ENCODE data around the gene CADM1. TPM values are rescaled to one million over a fixed set of nuclear protein-coding genes. Genes with fewer than 3 reads are reported as not detected.
"Not testable (repeated sequence)": the region's sequence is repeated elsewhere in the genome, so short reads cannot be mapped to it uniquely, and the experiment has no call there.

Gene CADM1
- polyA plus RNA-seq, 2 donors = 1.9 to 3.8 TPM

DNA sequence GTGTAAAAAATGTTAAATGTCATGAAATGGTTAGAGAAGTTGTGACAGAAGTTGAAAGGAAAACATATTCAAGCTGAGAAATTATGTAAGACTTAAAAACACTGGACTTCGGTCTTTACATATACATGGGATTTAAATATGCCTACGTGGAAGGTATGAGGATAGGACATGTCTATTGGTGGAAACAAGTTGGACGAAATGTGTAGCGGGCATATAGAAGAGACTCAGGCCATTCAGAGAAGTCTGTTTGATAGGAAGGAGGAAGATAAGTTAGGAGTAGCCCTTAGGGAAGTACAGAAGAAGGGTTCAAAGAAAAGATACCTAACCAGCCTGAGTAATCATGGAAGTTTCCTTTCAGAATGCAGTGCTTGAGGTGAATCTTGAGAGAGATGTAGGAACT, 14.7 kb downstream of the CADM1 start:
- H3K27me3 ChIP-seq (ENCODE audit: control insufficient read depth in 1 of 2, insufficient read depth in 2 of 2, low read length in 2 of 2) = no peaks in the 10 kb centered on the region
- WGBS, 2 donors = 91 to 93% methylated on average over 4 of the region's 4 CpGs
- H3K27ac ChIP-seq (ENCODE audit: low read depth in 2 of 2, low read length in 1 of 2) = no peak overlapping the region
- H3K9me3 ChIP-seq (ENCODE audit: control insufficient read depth in 2 of 2, insufficient read depth in 1 of 2, low read depth in 1 of 2, low read length in 1 of 2) = no peaks in the 10 kb centered on the region
- H3K36me3 ChIP-seq (ENCODE audit: control insufficient read depth in 2 of 2, insufficient read depth in 2 of 2, low read length in 1 of 2) = no peaks in the 10 kb centered on the region
- H3K4me1 ChIP-seq (ENCODE audit: control insufficient read depth in 2 of 2, insufficient read depth in 2 of 2, low read length in 1 of 2) = no peaks in the 10 kb centered on the region
- H3K4me3 ChIP-seq (ENCODE audit: low read depth in 1 of 2, low read length in 2 of 2) = no peak overlapping the region

- H3K4me3 ChIP-seq (ENCODE audit: low read depth in 1 of 2, low read length in 2 of 2) = no peak overlapping the region
- no peaks in the 10 kb centered on the region for H3K4me1 ChIP-seq (ENCODE audit: control insufficient read depth in 2 of 2, insufficient read depth in 2 of 2, low read length in 1 of 2)
- H3K9me3 ChIP-seq (ENCODE audit: control insufficient read depth in 2 of 2, insufficient read depth in 1 of 2, low read depth in 1 of 2, low read length in 1 of 2) = no peaks in the 10 kb centered on the region
- 68 to 78% methylated on average over 3 of the region's 3 CpGs for WGBS, 2 donors
- H3K36me3 ChIP-seq (ENCODE audit: control insufficient read depth in 2 of 2, insufficient read depth in 2 of 2, low read length in 1 of 2) = no peaks in the 10 kb centered on the region
- H3K27ac ChIP-seq (ENCODE audit: low read depth in 2 of 2, low read length in 1 of 2) = no peak overlapping the region
- H3K27me3 ChIP-seq (ENCODE audit: control insufficient read depth in 1 of 2, insufficient read depth in 2 of 2, low read length in 2 of 2) = no peaks in the 10 kb centered on the region
Measured at GRCh38 chr11:115488945-115489344, 15.3 kb downstream of the CADM1 start.

DNA sequence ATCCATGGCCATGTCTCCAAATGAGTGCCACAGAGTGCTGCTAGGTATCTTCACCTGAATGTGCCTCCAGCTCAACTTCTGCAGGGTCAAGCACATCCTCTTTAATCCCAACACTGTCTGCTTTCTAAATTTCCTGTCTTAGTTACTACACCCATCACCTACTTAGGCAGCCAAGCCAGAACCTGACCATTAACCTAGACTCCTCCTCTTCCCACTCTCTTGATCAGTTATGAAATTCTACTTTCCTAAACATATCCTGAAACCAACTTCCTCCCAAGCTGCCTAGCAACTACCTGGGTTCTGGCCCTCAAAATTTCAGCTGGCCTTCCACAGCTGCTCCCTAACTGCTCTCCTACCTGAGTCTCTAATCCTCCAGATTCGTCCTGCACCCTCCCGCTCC, 22.7 kb downstream of the CADM1 start:
- Histone ChIP-seq H3K36me3 (ENCODE audit: control insufficient read depth in 2 of 2, insufficient read depth in 2 of 2, low read length in 1 of 2) (no peaks in the 10 kb centered on the region), H3K4me1 (ENCODE audit: control insufficient read depth in 2 of 2, insufficient read depth in 2 of 2, low read length in 1 of 2) (no peaks in the 10 kb centered on the region), H3K9me3 (ENCODE audit: control insufficient read depth in 2 of 2, insufficient read depth in 1 of 2, low read depth in 1 of 2, low read length in 1 of 2) (no peaks in the 10 kb centered on the region), H3K4me3 (ENCODE audit: low read depth in 1 of 2, low read length in 2 of 2) (no peak overlapping the region), H3K27ac (ENCODE audit: low read depth in 2 of 2, low read length in 1 of 2) (no peak overlapping the region), H3K27me3 (ENCODE audit: control insufficient read depth in 1 of 2, insufficient read depth in 2 of 2, low read length in 2 of 2) (no peaks in the 10 kb centered on the region)
- 85 to 89% methylated on average over 2 of the region's 2 CpGs for WGBS, 2 donors

- 84% methylated on average over 1 of the region's 1 CpG for WGBS, 2 donors
- no peak overlapping the region for H3K27ac ChIP-seq (ENCODE audit: low read depth in 2 of 2, low read length in 1 of 2)
- no peaks in the 10 kb centered on the region for H3K36me3 ChIP-seq (ENCODE audit: control insufficient read depth in 2 of 2, insufficient read depth in 2 of 2, low read length in 1 of 2)
- H3K4me3 ChIP-seq (ENCODE audit: low read depth in 1 of 2, low read length in 2 of 2) = no peak overlapping the region
- no peaks in the 10 kb centered on the region for H3K9me3 ChIP-seq (ENCODE audit: control insufficient read depth in 2 of 2, insufficient read depth in 1 of 2, low read depth in 1 of 2, low read length in 1 of 2)
- H3K27me3 ChIP-seq (ENCODE audit: control insufficient read depth in 1 of 2, insufficient read depth in 2 of 2, low read length in 2 of 2) = no peaks in the 10 kb centered on the region
- no peaks in the 10 kb centered on the region for H3K4me1 ChIP-seq (ENCODE audit: control insufficient read depth in 2 of 2, insufficient read depth in 2 of 2, low read length in 1 of 2)
Measured at GRCh38 chr11:115480611-115481010, 23.6 kb downstream of the CADM1 start.

- no peaks in the 10 kb centered on the region for H3K4me1 ChIP-seq (ENCODE audit: control insufficient read depth in 2 of 2, insufficient read depth in 2 of 2, low read length in 1 of 2)
- no peak overlapping the region for H3K4me3 ChIP-seq (ENCODE audit: low read depth in 1 of 2, low read length in 2 of 2)
- H3K27ac ChIP-seq (ENCODE audit: low read depth in 2 of 2, low read length in 1 of 2) = no peak overlapping the region
- WGBS, 2 donors = 32 to 34% methylated on average over 1 of the region's 1 CpG
- H3K27me3 ChIP-seq (ENCODE audit: control insufficient read depth in 1 of 2, insufficient read depth in 2 of 2, low read length in 2 of 2) = no peaks in the 10 kb centered on the region
- no peaks in the 10 kb centered on the region for H3K9me3 ChIP-seq (ENCODE audit: control insufficient read depth in 2 of 2, insufficient read depth in 1 of 2, low read depth in 1 of 2, low read length in 1 of 2)
- H3K36me3 ChIP-seq (ENCODE audit: control insufficient read depth in 2 of 2, insufficient read depth in 2 of 2, low read length in 1 of 2) = no peaks in the 10 kb centered on the region
Measured at GRCh38 chr11:115477410-115477809, 26.8 kb downstream of the CADM1 start.

DNA sequence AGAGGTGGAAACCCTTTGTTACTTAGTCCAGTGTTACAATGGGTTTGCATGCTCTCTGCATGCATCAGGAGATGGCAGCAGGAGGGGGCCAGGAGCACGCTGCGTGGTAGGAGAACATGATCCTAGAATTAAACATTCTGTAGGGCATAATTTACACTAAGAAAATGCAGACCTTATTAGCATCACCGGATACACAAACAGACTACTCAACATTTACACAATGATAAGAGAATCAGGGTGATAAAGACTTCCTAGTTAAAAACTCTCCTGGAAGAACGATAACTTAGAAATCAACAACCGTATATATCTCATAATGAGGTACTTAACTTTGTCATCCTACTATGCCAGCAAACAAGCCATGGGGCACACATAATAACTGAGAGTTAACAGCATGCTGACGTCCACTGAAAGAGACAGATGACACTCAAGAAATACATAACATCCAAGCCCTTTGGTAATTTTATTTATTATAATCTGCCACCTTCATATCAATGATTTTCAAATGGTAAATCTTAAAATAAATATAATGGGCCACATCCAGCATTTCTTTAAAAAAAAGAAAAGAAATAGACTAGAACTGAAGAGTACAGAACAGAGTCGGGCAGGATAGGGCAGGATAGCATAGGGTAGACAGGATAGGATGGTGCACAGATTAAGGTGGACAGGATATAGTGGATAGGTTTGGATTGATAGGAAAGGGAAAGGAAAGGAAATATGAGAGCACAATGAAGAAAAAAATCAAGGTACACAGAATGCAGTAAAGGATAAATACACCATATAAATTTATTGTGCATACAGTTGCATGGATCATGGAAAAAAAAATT, 27.5 kb downstream of the CADM1 start:
- Histone ChIP-seq H3K4me1 (ENCODE audit: control insufficient read depth in 2 of 2, insufficient read depth in 2 of 2, low read length in 1 of 2) (no peaks in the 10 kb centered on the region), H3K9me3 (ENCODE audit: control insufficient read depth in 2 of 2, insufficient read depth in 1 of 2, low read depth in 1 of 2, low read length in 1 of 2) (no peaks in the 10 kb centered on the region), H3K4me3 (ENCODE audit: low read depth in 1 of 2, low read length in 2 of 2) (no peak overlapping the region), H3K27ac (ENCODE audit: low read depth in 2 of 2, low read length in 1 of 2) (no peak overlapping the region), H3K27me3 (ENCODE audit: control insufficient read depth in 1 of 2, insufficient read depth in 2 of 2, low read length in 2 of 2) (no peaks in the 10 kb centered on the region), H3K36me3 (ENCODE audit: control insufficient read depth in 2 of 2, insufficient read depth in 2 of 2, low read length in 1 of 2) (no peaks in the 10 kb centered on the region)
- WGBS, 2 donors = 63 to 76% methylated on average over 7 of the region's 7 CpGs

GRCh38 chr11:115475564-115475963, 28.7 kb downstream of the CADM1 start:
- Histone ChIP-seq H3K4me3 (ENCODE audit: low read depth in 1 of 2, low read length in 2 of 2) (no peak overlapping the region), H3K36me3 (ENCODE audit: control insufficient read depth in 2 of 2, insufficient read depth in 2 of 2, low read length in 1 of 2) (no peaks in the 10 kb centered on the region), H3K4me1 (ENCODE audit: control insufficient read depth in 2 of 2, insufficient read depth in 2 of 2, low read length in 1 of 2) (no peaks in the 10 kb centered on the region), H3K27me3 (ENCODE audit: control insufficient read depth in 1 of 2, insufficient read depth in 2 of 2, low read length in 2 of 2) (no peaks in the 10 kb centered on the region), H3K9me3 (ENCODE audit: control insufficient read depth in 2 of 2, insufficient read depth in 1 of 2, low read depth in 1 of 2, low read length in 1 of 2) (no peaks in the 10 kb centered on the region), H3K27ac (ENCODE audit: low read depth in 2 of 2, low read length in 1 of 2) (no peak overlapping the region)
- WGBS, 2 donors = 89 to 92% methylated on average over 4 of the region's 4 CpGs

- not testable (repeated sequence) for H3K27me3 ChIP-seq (ENCODE audit: control insufficient read depth in 1 of 2, insufficient read depth in 2 of 2, low read length in 2 of 2); H3K27ac ChIP-seq (ENCODE audit: low read depth in 2 of 2, low read length in 1 of 2); H3K4me3 ChIP-seq (ENCODE audit: low read depth in 1 of 2, low read length in 2 of 2); H3K4me1 ChIP-seq (ENCODE audit: control insufficient read depth in 2 of 2, insufficient read depth in 2 of 2, low read length in 1 of 2); H3K36me3 ChIP-seq (ENCODE audit: control insufficient read depth in 2 of 2, insufficient read depth in 2 of 2, low read length in 1 of 2); H3K9me3 ChIP-seq (ENCODE audit: control insufficient read depth in 2 of 2, insufficient read depth in 1 of 2, low read depth in 1 of 2, low read length in 1 of 2)
- 89 to 93% methylated on average over 3 of the region's 3 CpGs for WGBS, 2 donors
Measured at GRCh38 chr11:115474306-115474705, 29.9 kb downstream of the CADM1 start.

- H3K27ac ChIP-seq (ENCODE audit: low read depth in 2 of 2, low read length in 1 of 2) = no peak overlapping the region
- no peaks in the 10 kb centered on the region for H3K4me1 ChIP-seq (ENCODE audit: control insufficient read depth in 2 of 2, insufficient read depth in 2 of 2, low read length in 1 of 2)
- H3K4me3 ChIP-seq (ENCODE audit: low read depth in 1 of 2, low read length in 2 of 2) = no peak overlapping the region
- H3K27me3 ChIP-seq (ENCODE audit: control insufficient read depth in 1 of 2, insufficient read depth in 2 of 2, low read length in 2 of 2) = no peaks in the 10 kb centered on the region
- no peaks in the 10 kb centered on the region for H3K36me3 ChIP-seq (ENCODE audit: control insufficient read depth in 2 of 2, insufficient read depth in 2 of 2, low read length in 1 of 2)
- H3K9me3 ChIP-seq (ENCODE audit: control insufficient read depth in 2 of 2, insufficient read depth in 1 of 2, low read depth in 1 of 2, low read length in 1 of 2) = no peaks in the 10 kb centered on the region
- 94 to 95% methylated on average over 8 of the region's 8 CpGs for WGBS, 2 donors
Measured at GRCh38 chr11:115473167-115473566, 31.0 kb downstream of the CADM1 start.

GRCh38 chr11:115471367-115471766, 32.8 kb downstream of the CADM1 start:
- H3K9me3 ChIP-seq (ENCODE audit: control insufficient read depth in 2 of 2, insufficient read depth in 1 of 2, low read depth in 1 of 2, low read length in 1 of 2) = no peaks in the 10 kb centered on the region
- no peak overlapping the region for H3K4me3 ChIP-seq (ENCODE audit: low read depth in 1 of 2, low read length in 2 of 2)
- H3K27me3 ChIP-seq (ENCODE audit: control insufficient read depth in 1 of 2, insufficient read depth in 2 of 2, low read length in 2 of 2) = no peaks in the 10 kb centered on the region
- H3K4me1 ChIP-seq (ENCODE audit: control insufficient read depth in 2 of 2, insufficient read depth in 2 of 2, low read length in 1 of 2) = no peaks in the 10 kb centered on the region
- H3K36me3 ChIP-seq (ENCODE audit: control insufficient read depth in 2 of 2, insufficient read depth in 2 of 2, low read length in 1 of 2) = no peaks in the 10 kb centered on the region
- no peak overlapping the region for H3K27ac ChIP-seq (ENCODE audit: low read depth in 2 of 2, low read length in 1 of 2)
- WGBS, 2 donors = 75 to 81% methylated on average over 3 of the region's 3 CpGs
